IMR-90 (cell line): ENCODE data around the gene STX8. TPM values are rescaled to one million over a fixed set of nuclear protein-coding genes. Genes with fewer than 3 reads are reported as not detected.

Experiments used
- ATAC-seq: fragments of 200-7000 bp; cut with Tn5 transposase; 2 replicates; pipeline ENCODE4 v1.9.1; 2020; ENCODE audit warnings: low read depth, mild to moderate bottlenecking, moderate library complexity
- BruUV-seq: library from RNA; stranded (reverse); fragments of 400-500 nt; replicated peaks from 2 replicates; lab custom pipeline; 2021; lab: Mats Ljungman, UMichigan
- CTCF ChIA-PET: fragments of 300-600 bp; formaldehyde crosslinking; extraction: SDS; loops from one replicate; lab custom pipeline; 2021; ENCODE audit warnings: antibody characterized with exemption; lab: Yijun Ruan, JAX
- POLR2A ChIA-PET: fragments of 300-600 bp; sonication (Branson Sonifier 250); formaldehyde crosslinking; loops from one replicate; lab custom pipeline; 2022; ENCODE audit warnings: antibody characterized with exemption; ENCODE audit not compliant: unreplicated experiment; lab: Charles Lee
- DNase-seq: peaks from one replicate; pipeline ENCODE4 v3.0.0; 2013
- H2AFZ ChIP-seq: replicated peaks from 2 replicates; pipeline ENCODE3; 2013; ENCODE audit warnings: low read length, mild to moderate bottlenecking; ENCODE audit not compliant: poor library complexity
- H2AK5ac ChIP-seq: 2 replicates; pipeline ENCODE4 v1.6.1; 2013; ENCODE audit warnings: low read depth, low read length, inconsistent platforms
- H2AK9ac ChIP-seq: replicated peaks from 2 replicates; pipeline ENCODE3; 2013; ENCODE audit warnings: mild to moderate bottlenecking, low read depth, low read length, moderate library complexity; ENCODE audit not compliant: poor library complexity
- H2BK120ac ChIP-seq: 2 replicates; pipeline ENCODE4 v1.6.1; 2013; ENCODE audit warnings: low read depth, low read length, inconsistent platforms
- H2BK15ac ChIP-seq: 3 replicates; pipeline ENCODE4 v1.6.1; 2013; ENCODE audit warnings: low read depth, low read length, inconsistent platforms
- H2BK20ac ChIP-seq: 2 replicates; pipeline ENCODE4 v1.6.1; 2013; ENCODE audit warnings: low read depth, mild to moderate bottlenecking, inconsistent platforms, low read length, moderate library complexity
- H2BK5ac ChIP-seq: 2 replicates; pipeline ENCODE4 v1.6.1; 2013; ENCODE audit warnings: mild to moderate bottlenecking, low read depth, low read length, inconsistent platforms; ENCODE audit not compliant: poor library complexity, severe bottlenecking
- H3K14ac ChIP-seq: replicated peaks from 2 replicates; pipeline ENCODE4 v1.6.1; 2013; ENCODE audit warnings: low read depth, low read length, inconsistent platforms
- H3K18ac ChIP-seq: 2 replicates; pipeline ENCODE4 v1.6.1; 2013; ENCODE audit warnings: low read depth, low read length, control low read depth
- H3K23ac ChIP-seq: 2 replicates; pipeline ENCODE4 v1.6.1; 2013; ENCODE audit warnings: low read depth, low read length, inconsistent platforms
- H3K27ac ChIP-seq: 2 replicates; pipeline ENCODE4 v1.5.1; 2013; ENCODE audit warnings: mild to moderate bottlenecking, control low read depth, low read length; ENCODE audit not compliant: insufficient read depth
- H3K27me3 ChIP-seq: 2 replicates; pipeline ENCODE4 v1.6.1; 2013; ENCODE audit warnings: low read length; ENCODE audit not compliant: control insufficient read depth, insufficient read depth
- H3K36me3 ChIP-seq: 2 replicates; pipeline ENCODE4 v1.6.1; 2013; ENCODE audit warnings: low read length, mixed read lengths; ENCODE audit not compliant: control insufficient read depth, insufficient read depth
- H3K4ac ChIP-seq: 2 replicates; pipeline ENCODE4 v1.6.1; 2013; ENCODE audit warnings: low read depth, low read length, inconsistent platforms
- H3K4me1 ChIP-seq: 2 replicates; pipeline ENCODE4 v1.6.1; 2013; ENCODE audit warnings: low read length, mixed read lengths; ENCODE audit not compliant: control insufficient read depth, insufficient read depth
- H3K4me2 ChIP-seq: 2 replicates; pipeline ENCODE4 v1.6.1; 2013; ENCODE audit warnings: low read depth, mild to moderate bottlenecking, control low read depth, low read length, moderate library complexity
- H3K4me3 ChIP-seq: 2 replicates; pipeline ENCODE4 v1.5.1; 2013; ENCODE audit warnings: low read depth, mild to moderate bottlenecking, control low read depth, low read length, moderate library complexity; ENCODE audit not compliant: insufficient read depth
- H3K56ac ChIP-seq: 2 replicates; pipeline ENCODE4 v1.6.1; 2013; ENCODE audit warnings: low read length, inconsistent platforms; ENCODE audit not compliant: insufficient read depth; ENCODE audit errors: extremely low read depth
- H3K79me1 ChIP-seq, 2 experiments: 2 replicates each; pipeline ENCODE4 v1.6.1; 2013; ENCODE audit warnings: low read length in 2 of 2, inconsistent platforms in 1 of 2, low read depth in 1 of 2
- H3K9ac ChIP-seq: 2 replicates; pipeline ENCODE4 v1.6.1; 2013; ENCODE audit warnings: low read depth, low read length, control low read depth
- H3K9me1 ChIP-seq: 2 replicates; pipeline ENCODE4 v1.6.1; 2013; ENCODE audit warnings: low read length, inconsistent platforms; ENCODE audit not compliant: insufficient read depth
- H3K9me3 ChIP-seq: 2 replicates; pipeline ENCODE4 v1.6.1; 2013; ENCODE audit warnings: low read length; ENCODE audit not compliant: control insufficient read depth, insufficient read depth
- H4K20me1 ChIP-seq: 2 replicates; pipeline ENCODE4 v1.6.1; 2013; ENCODE audit warnings: low read length, inconsistent platforms; ENCODE audit not compliant: insufficient read depth
- H4K5ac ChIP-seq: 2 replicates; pipeline ENCODE4 v1.6.1; 2013; ENCODE audit warnings: mild to moderate bottlenecking, low read depth, low read length, control low read depth
- H4K8ac ChIP-seq, 2 experiments: 2 replicates each; pipeline ENCODE4 v1.6.1; 2013; ENCODE audit warnings: low read depth in 2 of 2, low read length in 2 of 2, control low read depth in 1 of 2, inconsistent platforms in 1 of 2
- H4K91ac ChIP-seq: 2 replicates; pipeline ENCODE4 v1.6.1; 2013; ENCODE audit warnings: low read depth, low read length, inconsistent platforms; ENCODE audit not compliant: insufficient read depth
- CHD1 ChIP-seq: IDR thresholded peaks from 2 replicates; pipeline ENCODE4 v1.6.1; 2012; ENCODE audit warnings: low read depth, low read length, improper control_type of control experiment
- CTCF ChIP-seq: conservative IDR thresholded peaks from 2 replicates; pipeline ENCODE4 v1.5.1; 2012; ENCODE audit warnings: mild to moderate bottlenecking, low read depth, low read length, improper control_type of control experiment
- FOS ChIP-seq: fragments of 150-350 bp; IDR thresholded peaks from 2 replicates; pipeline ENCODE4 v1.6.1; 2016; ENCODE audit warnings: low read depth, low read length
- MXI1 ChIP-seq: IDR thresholded peaks from 2 replicates; pipeline ENCODE4 v1.6.1; 2012; ENCODE audit warnings: low read depth, mild to moderate bottlenecking, low read length, moderate library complexity, borderline replicate concordance
- NFE2L2 ChIP-seq: fragments of 150-350 bp; IDR thresholded peaks from 2 replicates; pipeline ENCODE4 v1.6.1; 2016; ENCODE audit warnings: low read depth, mild to moderate bottlenecking, low read length
- POLR2A ChIP-seq: IDR thresholded peaks from 2 replicates; pipeline ENCODE4 v1.6.1; 2012; ENCODE audit warnings: mild to moderate bottlenecking, low read depth, low read length
- RAD21 ChIP-seq: IDR thresholded peaks from 2 replicates; pipeline ENCODE4 v1.6.1; 2012; ENCODE audit warnings: low read length, improper control_type of control experiment
- RCOR1 ChIP-seq: IDR thresholded peaks from 2 replicates; pipeline ENCODE4 v1.6.1; 2012; ENCODE audit warnings: mild to moderate bottlenecking, low read length, improper control_type of control experiment; ENCODE audit not compliant: insufficient replicate concordance
- RFX5 ChIP-seq: IDR thresholded peaks from 2 replicates; pipeline ENCODE4 v1.8.0; 2012; ENCODE audit warnings: low read depth, mild to moderate bottlenecking, low read length, moderate library complexity
- USF2 ChIP-seq: fragments of 150-350 bp; IDR thresholded peaks from 2 replicates; pipeline ENCODE4 v1.6.1; 2017; ENCODE audit warnings: mild to moderate bottlenecking, antibody characterized with exemption, low read length, low read depth
- WGBS, 2 experiments: methylation state at CpG; one replicate each; pipeline versions ENCODE4 v1.1.5 to v1.1.7; 2013; ENCODE audit warnings: missing lambda C conversion rate in 2 of 2; ENCODE audit not compliant: insufficient read length in 1 of 2; ENCODE audit errors: extremely low coverage in 2 of 2; 5-methylcytosine and 5-hydroxymethylcytosine counted together
- dilution Hi-C: fragments of 300-500 bp; cut with HindIII; formaldehyde crosslinking; loops from one replicate; pipeline ENCODE4 v1.14.3; 2018; ENCODE audit warnings: low sequenced_read_pairs; ENCODE audit not compliant: unreplicated experiment
- in situ Hi-C: fragments of 300-500 bp; cut with MboI; formaldehyde crosslinking; loops from 3 replicates; pipeline ENCODE4 v1.14.3; 2019; ENCODE audit warnings: low sequenced_read_pairs, inconsistent platforms, mixed read lengths
- intact Hi-C: fragments of 100-400 bp; cut with micrococcal nuclease; formaldehyde crosslinking; loops from 2 replicates; pipeline ENCODE4 v1.10.0; 2022
- polyA plus RNA-seq, 3 experiments: library from polyadenylated mRNA; depleted of rRNA; stranded (reverse); fragments of >200 nt; gene quantifications; 2 replicates each; pipeline ENCODE4 v1.2.3, GENCODE V29; 2012; ENCODE audit warnings: low replicate concordance in 1 of 3
- total RNA-seq: library from RNA; depleted of rRNA; stranded (reverse); fragments of >200 nt; gene quantifications from 2 replicates; pipeline ENCODE4 v1.2.3, GENCODE V29; 2012

STX8 gene
- total and polyA plus RNA-seq, 2 of the 4 experiments (the other 2 are of a cell fraction) = 26.5 to 47.0 TPM

GRCh38 chr17:9470171-9470570, 105.4 kb downstream of the STX8 start:
- no peak overlapping the region for H2BK120ac ChIP-seq
- no TSS peak for BruUV-seq
- no peak for ATAC-seq
- dilution Hi-C loops = no loop called here
- no peak overlapping the region for H3K9ac ChIP-seq
- H3K4me3 ChIP-seq = no peak overlapping the region
- H4K20me1 ChIP-seq = no peaks in the 10 kb centered on the region
- H2BK15ac ChIP-seq = no peak overlapping the region
- H3K9me1 ChIP-seq = 0 out of 2 replicates have a peak, but pooled peaks cover 2% of the 10 kb centered on the region
- H3K4me2 ChIP-seq = no peak overlapping the region
- H3K23ac ChIP-seq = no peak overlapping the region
- H3K79me1 ChIP-seq = no peaks in the 10 kb centered on the region
- in situ Hi-C loops = no loop called here
- no peak overlapping the region for H3K18ac ChIP-seq
- peaks cover 5% of the 10 kb centered on the region for H3K4me1 ChIP-seq
- H3K14ac ChIP-seq = no peak overlapping the region
- no peak overlapping the region for H4K8ac ChIP-seq
- no peak overlapping the region for H3K56ac ChIP-seq
- no peak overlapping the region for H4K91ac ChIP-seq
- no peak overlapping the region for H3K27ac ChIP-seq
- H3K9me3 ChIP-seq = no peaks in the 10 kb centered on the region
- no peak overlapping the region for H3K4ac ChIP-seq
- H3K27me3 ChIP-seq = no peaks in the 10 kb centered on the region
- intact Hi-C loops = no loop called here
- TF ChIP-seq RCOR1 (no peak), FOS (no peak), RAD21 (no peak), NFE2L2 (no peak), RFX5 (no peak), MXI1 (no peak), USF2 (no peak), CHD1 (no peak), CTCF (no peak), POLR2A (no peak)
- no peak overlapping the region for H4K5ac ChIP-seq
- no peak overlapping the region for H2BK5ac ChIP-seq
- ChIA-PET POLR2A (no interaction called here), CTCF (interaction anchor here (0.6 kb wide), 2 partner anchors 28 to 43 kb away, joined by 5 to 6 read pairs; no protein-coding TSS in a partner anchor)
- no peak overlapping the region for H2AK5ac ChIP-seq
- H3K36me3 ChIP-seq = 0 out of 2 replicates have a peak, but pooled peaks cover 1% of the 10 kb centered on the region
- no peak overlapping the region for H2BK20ac ChIP-seq
- 89% methylated on average over 1 of the region's 4 CpGs; no CpG with 5 or more reads in 1 of the 2 experiments for WGBS, 2 experiments
- no peak overlapping the region for H2AFZ ChIP-seq
- no peak for DNase-seq
- no peak overlapping the region for H2AK9ac ChIP-seq
